ENCODE data around the gene PSMD1. TPM values are rescaled to one million over a fixed set of nuclear protein-coding genes. Genes with fewer than 3 reads are reported as not detected.

The PSMD1 gene
- total RNA-seq, 4 donors from 2014 or later = 47.3 to 55.2 (median 52.3) TPM

- TF ChIP-seq CTCF (IDR thresholded peaks at IDR 0.05) (no peak), POLR2A (IDR thresholded peaks at IDR 0.05; ENCODE audit: low read depth) (no peak), EP300 (IDR thresholded peaks at IDR 0.05) (peak; percentile 12), POLR2AphosphoS5 (IDR thresholded peaks at IDR 0.05) (peak; percentile 51 to 89)
- H3K9me3 ChIP-seq = no peaks in the 10 kb centered on the region
- peak overlapping the region in 1 of 4 donors; percentile 15 for H3K4me3 ChIP-seq
- H3K4me1 ChIP-seq = peaks cover 4 to 65% (median 49%) of the 10 kb centered on the region in 4 donors
- H3K36me3 ChIP-seq = peaks cover 0 to 71% (median 38%) of the 10 kb centered on the region in 4 donors
- peak overlapping the region; percentile 87 to 92 (median 90) for H3K27ac ChIP-seq (replicated peaks in 1 of 4)
- DNase-seq (ENCODE audit: extremely low spot score) = no peak
- no peaks in the 10 kb centered on the region for H3K27me3 ChIP-seq
- intact Hi-C loops (cut with DNase I) = no loop called here
- 65% methylated on average over 5 of the region's 6 CpGs for WGBS
Observed at GRCh38 chr2:231212329-231212845, 155.7 kb downstream of the PSMD1 start.

DNA sequence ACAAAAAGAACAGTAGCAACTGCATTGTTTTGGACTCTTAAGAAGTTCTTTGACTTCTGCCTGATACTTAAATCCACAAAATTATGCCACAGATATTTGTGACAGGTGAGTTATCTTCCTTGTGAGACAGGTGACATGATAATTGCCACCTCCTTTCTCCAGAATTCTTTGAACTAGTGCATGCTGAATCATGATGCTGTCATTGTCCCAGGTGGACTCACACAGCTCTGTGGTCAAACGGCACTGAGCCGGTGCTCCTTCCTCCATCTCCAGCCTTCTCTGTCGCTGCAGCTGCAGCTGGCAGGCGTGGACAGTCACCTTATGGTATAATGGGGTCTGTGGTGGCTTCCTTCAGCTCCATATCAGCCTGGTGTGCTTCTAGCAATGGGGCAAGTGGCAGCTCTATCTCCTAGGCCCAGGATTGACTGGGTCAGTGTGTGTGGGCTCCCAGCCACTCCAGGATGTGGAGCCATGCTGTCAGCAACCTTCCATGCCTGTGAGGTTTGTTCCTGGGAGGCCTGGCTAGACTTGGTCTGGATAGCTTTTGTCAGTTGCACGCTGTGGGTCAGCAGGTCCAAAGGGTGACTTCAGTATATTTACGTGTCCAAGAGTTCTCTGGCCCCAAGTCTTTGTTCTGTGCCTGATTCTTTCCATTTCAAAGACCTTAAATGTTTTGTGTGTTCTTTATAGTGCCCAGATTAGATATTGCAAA is 157.4 kb downstream of the PSMD1 start:
- peaks cover 0 to 69% (median 41%) of the 10 kb centered on the region in 4 donors for H3K36me3 ChIP-seq
- 93% methylated on average over 5 of the region's 6 CpGs for WGBS
- no peak for DNase-seq (ENCODE audit: extremely low spot score)
- TF ChIP-seq POLR2AphosphoS5 (IDR thresholded peaks at IDR 0.05) (peak in 1 of 2 donors; percentile 24), EP300 (IDR thresholded peaks at IDR 0.05) (no peak), CTCF (IDR thresholded peaks at IDR 0.05) (no peak)
- no peaks in the 10 kb centered on the region for H3K27me3 ChIP-seq
- H3K4me1 ChIP-seq = peaks cover 4 to 69% (median 45%) of the 10 kb centered on the region in 4 donors
- H3K4me3 ChIP-seq = no peak overlapping the region
- intact Hi-C loops (cut with DNase I) = no loop called here
- H3K9me3 ChIP-seq = no peaks in the 10 kb centered on the region
- peak overlapping the region; percentile 87 to 92 (median 90) for H3K27ac ChIP-seq (replicated peaks in 1 of 4)

DNA sequence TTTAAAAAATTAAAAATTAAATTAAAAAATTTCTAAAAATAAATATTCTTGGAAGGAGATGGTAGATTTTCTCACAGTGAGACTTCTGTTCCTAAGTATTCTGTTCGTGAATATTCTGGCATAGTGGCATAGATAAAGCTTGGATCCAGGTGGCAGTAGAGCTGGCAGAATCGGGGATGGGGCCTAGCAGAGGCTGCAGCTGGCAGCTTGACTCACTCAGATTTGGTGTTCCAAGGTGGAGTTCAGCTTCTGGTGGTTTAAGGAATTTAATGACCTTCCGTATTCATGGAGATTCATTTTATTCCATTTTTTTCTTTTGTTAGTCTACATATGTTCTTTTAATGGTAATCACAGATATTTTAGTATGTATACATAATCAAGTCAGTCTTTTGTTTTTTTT is 161.7 kb downstream of the PSMD1 start:
- intact Hi-C loops (cut with DNase I) = no loop called here
- Histone ChIP-seq H3K4me1 (peaks cover 0 to 60% (median 36%) of the 10 kb centered on the region in 4 donors), H3K27me3 (no peaks in the 10 kb centered on the region), H3K4me3 (no peak overlapping the region), H3K27ac (replicated peaks in 1 of 4) (peak overlapping the region; percentile 87 to 92 (median 88)), H3K36me3 (peaks cover 0 to 72% (median 36%) of the 10 kb centered on the region in 4 donors), H3K9me3 (no peaks in the 10 kb centered on the region)
- TF ChIP-seq CTCF (IDR thresholded peaks at IDR 0.05) (no peak), EP300 (IDR thresholded peaks at IDR 0.05) (no peak), POLR2AphosphoS5 (IDR thresholded peaks at IDR 0.05) (no peak), POLR2A (IDR thresholded peaks at IDR 0.05; ENCODE audit: low read depth) (no peak)
- DNase-seq (ENCODE audit: extremely low spot score) = no peak
- WGBS = 69% methylated on average over 3 of the region's 3 CpGs

- intact Hi-C loops (cut with DNase I) = no loop called here
- WGBS = 75% methylated on average over 3 of the region's 3 CpGs
Observed at GRCh38 chr2:231219289-231219688, 162.6 kb downstream of the PSMD1 start.

More at GRCh38 chr2:231219289-231219688, 162.6 kb downstream of the PSMD1 start:
- H3K4me1 ChIP-seq = peaks cover 0 to 60% (median 36%) of the 10 kb centered on the region in 4 donors
- TF ChIP-seq EP300 (IDR thresholded peaks at IDR 0.05) = no peak
- TF ChIP-seq POLR2A (IDR thresholded peaks at IDR 0.05; ENCODE audit: low read depth) = no peak
- TF ChIP-seq CTCF (IDR thresholded peaks at IDR 0.05) = no peak
- no peak for TF ChIP-seq POLR2AphosphoS5 (IDR thresholded peaks at IDR 0.05)
- no peak for DNase-seq (ENCODE audit: extremely low spot score)
- no peak overlapping the region for H3K4me3 ChIP-seq
- H3K27me3 ChIP-seq = no peaks in the 10 kb centered on the region
- peaks cover 0 to 64% (median 32%) of the 10 kb centered on the region in 4 donors for H3K36me3 ChIP-seq
- no peaks in the 10 kb centered on the region for H3K9me3 ChIP-seq
- peak overlapping the region; percentile 87 to 92 (median 88) for H3K27ac ChIP-seq (replicated peaks in 1 of 4)

All from esophagus muscularis mucosa (tissue), 4 donors.